KMS-11 (cell line): Measurements from ENCODE around the gene CLIP2.

Source experiments
- H2AFZ ChIP-seq: fragments of 200-600 bp; sonication (generic); 2 replicates; pipeline ENCODE4 v1.6.1; 2016; ENCODE audit warnings: antibody characterized with exemption, mixed run types, low read depth
- H3K27ac ChIP-seq: fragments of 200-600 bp; sonication (generic); 2 replicates; pipeline ENCODE4 v1.6.1; 2016; ENCODE audit warnings: mild to moderate bottlenecking, mixed run types
- H3K27me3 ChIP-seq: fragments of 200-600 bp; sonication (generic); 2 replicates; pipeline ENCODE4 v1.6.1; 2017; ENCODE audit warnings: mild to moderate bottlenecking, low read depth, mixed run types, moderate library complexity; ENCODE audit not compliant: insufficient read depth
- H3K36me3 ChIP-seq: fragments of 200-600 bp; sonication (generic); 2 replicates; pipeline ENCODE4 v1.6.1; 2017; ENCODE audit warnings: mild to moderate bottlenecking, mixed run types; ENCODE audit not compliant: insufficient read depth
- H3K4me1 ChIP-seq: fragments of 200-600 bp; sonication (generic); 2 replicates; pipeline ENCODE4 v1.6.1; 2016; ENCODE audit warnings: mild to moderate bottlenecking, low read depth, mixed run types; ENCODE audit not compliant: poor library complexity, severe bottlenecking
- H3K4me2 ChIP-seq: fragments of 200-600 bp; sonication (generic); 2 replicates; pipeline ENCODE4 v1.7.0; 2016; ENCODE audit warnings: mild to moderate bottlenecking, mixed run types
- H3K4me3 ChIP-seq: fragments of 200-600 bp; sonication (generic); IDR thresholded peaks from 2 replicates; pipeline ENCODE4 v1.6.1; 2017; ENCODE audit warnings: low read depth, low read length, mixed read lengths; ENCODE audit not compliant: insufficient read depth
- H3K79me2 ChIP-seq: fragments of 200-600 bp; sonication (generic); 2 replicates; pipeline ENCODE4 v1.6.1; 2016; ENCODE audit warnings: low read depth, mixed run types; ENCODE audit not compliant: insufficient read depth
- H3K9ac ChIP-seq: fragments of 200-600 bp; sonication (generic); 2 replicates; pipeline ENCODE4 v1.6.1; 2016; ENCODE audit warnings: mild to moderate bottlenecking, mixed run types
- H4K20me1 ChIP-seq: fragments of 200-600 bp; sonication (generic); 2 replicates; pipeline ENCODE4 v1.6.1; 2016; ENCODE audit warnings: mild to moderate bottlenecking, mixed run types; ENCODE audit not compliant: insufficient read depth
- TF ChIP-seq, protein P1 (sequence below): fragments of 200-600 bp; sonication (generic); conservative IDR thresholded peaks from 2 replicates; pipeline ENCODE4 v1.6.1; 2017; ENCODE audit warnings: low read depth, mild to moderate bottlenecking, antibody characterized with exemption, low read length, moderate library complexity, mixed read lengths

CLIP2 gene

DNA sequence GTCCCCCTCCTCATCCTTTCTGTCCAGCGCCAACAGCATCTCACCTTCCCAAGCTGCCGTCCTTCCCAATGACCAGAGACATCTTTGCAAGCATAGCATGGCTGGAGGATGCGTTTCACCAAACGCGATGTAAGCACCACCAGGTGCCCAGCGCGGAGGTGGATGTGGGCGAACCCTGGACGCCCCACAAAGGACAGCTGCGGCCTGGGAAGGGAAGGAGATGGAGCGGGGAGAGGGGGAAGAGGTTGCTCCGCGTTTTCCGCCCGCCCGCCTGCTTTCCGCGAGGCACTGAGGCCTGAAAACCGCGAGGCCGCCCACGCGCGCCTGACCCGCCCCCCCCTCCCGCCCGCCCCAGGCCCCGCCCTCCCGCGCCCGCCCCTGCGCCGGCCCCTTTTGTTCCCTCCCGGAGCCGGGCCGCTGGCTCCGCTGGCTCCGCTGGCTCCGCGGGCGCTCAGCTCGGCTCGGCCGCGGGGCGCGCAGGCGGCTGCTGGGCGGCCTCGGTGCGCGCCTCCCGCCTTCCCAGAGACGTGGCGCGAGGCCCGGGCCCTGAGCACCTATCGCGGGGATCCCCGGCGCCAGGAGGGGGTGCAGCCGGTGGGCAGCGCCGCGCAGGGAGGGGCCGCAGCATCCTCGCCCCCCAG is at the start of gene CLIP2:
Gene CLIP2, plus strand, starts transcription at position 390 of the 641 bp plus-strand sequence. CDS start 28,140 bp downstream, outside the sequence.
- Histone ChIP-seq H3K4me1 (no peaks in the 10 kb centered on the region), H3K4me2 (peak within 1 kb of the TSS; percentile 67), H3K36me3 (no peaks in the 10 kb centered on the region), H3K79me2 (no peaks in the 10 kb centered on the region), H3K4me3 (no peak within 1 kb of the TSS), H4K20me1 (no peaks in the 10 kb centered on the region), H3K27ac (no peak within 1 kb of the TSS), H2AFZ (peak within 1 kb of the TSS; percentile 95), H3K27me3 (peaks cover 50% of the 10 kb centered on the region), H3K9ac (no peak within 1 kb of the TSS; the same call in 1 of the 2 replicates)
- TF ChIP-seq, protein P1, sequence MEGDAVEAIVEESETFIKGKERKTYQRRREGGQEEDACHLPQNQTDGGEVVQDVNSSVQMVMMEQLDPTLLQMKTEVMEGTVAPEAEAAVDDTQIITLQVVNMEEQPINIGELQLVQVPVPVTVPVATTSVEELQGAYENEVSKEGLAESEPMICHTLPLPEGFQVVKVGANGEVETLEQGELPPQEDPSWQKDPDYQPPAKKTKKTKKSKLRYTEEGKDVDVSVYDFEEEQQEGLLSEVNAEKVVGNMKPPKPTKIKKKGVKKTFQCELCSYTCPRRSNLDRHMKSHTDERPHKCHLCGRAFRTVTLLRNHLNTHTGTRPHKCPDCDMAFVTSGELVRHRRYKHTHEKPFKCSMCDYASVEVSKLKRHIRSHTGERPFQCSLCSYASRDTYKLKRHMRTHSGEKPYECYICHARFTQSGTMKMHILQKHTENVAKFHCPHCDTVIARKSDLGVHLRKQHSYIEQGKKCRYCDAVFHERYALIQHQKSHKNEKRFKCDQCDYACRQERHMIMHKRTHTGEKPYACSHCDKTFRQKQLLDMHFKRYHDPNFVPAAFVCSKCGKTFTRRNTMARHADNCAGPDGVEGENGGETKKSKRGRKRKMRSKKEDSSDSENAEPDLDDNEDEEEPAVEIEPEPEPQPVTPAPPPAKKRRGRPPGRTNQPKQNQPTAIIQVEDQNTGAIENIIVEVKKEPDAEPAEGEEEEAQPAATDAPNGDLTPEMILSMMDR: no peak

DNA sequence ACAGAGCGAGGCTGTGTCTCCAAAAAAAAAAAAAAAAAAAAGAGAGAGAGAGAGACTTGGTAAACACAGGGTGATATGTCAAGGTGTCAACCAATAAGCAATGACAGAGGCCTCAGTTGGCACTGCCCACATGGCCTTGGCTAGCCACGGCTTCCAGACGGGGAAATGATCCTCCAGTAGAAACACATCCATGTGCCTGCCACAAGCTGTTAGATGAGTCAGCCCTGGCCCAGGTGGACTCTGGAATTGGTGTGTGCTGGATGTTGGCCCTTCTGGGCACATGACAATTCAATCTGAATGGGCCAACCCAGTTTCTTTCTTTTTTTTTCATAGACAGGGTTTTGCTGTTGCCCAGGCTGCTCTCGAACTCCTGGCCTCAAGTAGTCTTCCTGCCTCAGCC is 48.7 kb upstream of the CLIP2 start:
- Histone ChIP-seq H3K4me1 (peaks cover 5% of the 10 kb centered on the region), H3K27ac (no peak overlapping the region), H2AFZ (no peak overlapping the region), H3K4me2 (no peak overlapping the region), H3K4me3 (no peak overlapping the region), H3K9ac (no peak overlapping the region), H4K20me1 (no peaks in the 10 kb centered on the region), H3K79me2 (no peaks in the 10 kb centered on the region), H3K27me3 (no peaks in the 10 kb centered on the region), H3K36me3 (peaks cover 29% of the 10 kb centered on the region; the same call in 1 of the 2 replicates)
- TF ChIP-seq, protein P1: no peak

- H3K4me2 ChIP-seq: no peak overlapping the region
- H2AFZ ChIP-seq: no peak overlapping the region
- no peaks in the 10 kb centered on the region for H3K27me3 ChIP-seq
- no peak overlapping the region for H3K4me3 ChIP-seq
- H4K20me1 ChIP-seq: no peaks in the 10 kb centered on the region
- peaks cover 23% of the 10 kb centered on the region; the same call in 1 of the 2 replicates for H3K36me3 ChIP-seq
- H3K4me1 ChIP-seq: no peaks in the 10 kb centered on the region
- no peaks in the 10 kb centered on the region for H3K79me2 ChIP-seq
- no peak overlapping the region for H3K9ac ChIP-seq
- no peak overlapping the region for H3K27ac ChIP-seq
- TF ChIP-seq, protein P1: no peak
Observed at GRCh38 chr7:74242122-74242443, 47.1 kb upstream of the CLIP2 start.

- Histone ChIP-seq H3K9ac (no peak overlapping the region), H3K4me2 (no peak overlapping the region), H3K27me3 (no peaks in the 10 kb centered on the region), H3K4me1 (no peaks in the 10 kb centered on the region), H4K20me1 (no peaks in the 10 kb centered on the region), H3K79me2 (0 out of 2 replicates have a peak, but pooled peaks cover 11% of the 10 kb centered on the region), H2AFZ (no peak overlapping the region), H3K4me3 (no peak overlapping the region), H3K36me3 (peaks cover 31% of the 10 kb centered on the region; the same call in 1 of the 2 replicates), H3K27ac (no peak overlapping the region)
- TF ChIP-seq, protein P1: no peak
Observed at GRCh38 chr7:74246497-74246896, 42.7 kb upstream of the CLIP2 start.
